Calu3 (cell line): ENCODE results near the gene LRP5. TPM values are rescaled to one million over a fixed set of nuclear protein-coding genes. Genes with fewer than 3 reads are reported as not detected.

Experiments
- BruUV-seq: library from RNA; stranded (reverse); fragments of 400-500 nt; replicated peaks from 2 replicates; lab custom pipeline; 2021; lab: Mats Ljungman, UMichigan
- CTCF ChIA-PET: fragments of 300-600 bp; sonication (Branson Sonifier 250); formaldehyde crosslinking; loops from one replicate; lab custom pipeline; 2022; ENCODE audit warnings: antibody characterized with exemption; lab: Charles Lee
- DNase-seq: peaks from one replicate; pipeline ENCODE4 v3.0.0; 2022
- H3K27ac Mint-ChIP-seq: one replicate; pipeline ENCODE4 v1.8.0; 2022; ENCODE audit warnings: mixed read lengths; ENCODE audit not compliant: unreplicated experiment
- H3K27me3 Mint-ChIP-seq: one replicate; pipeline ENCODE4 v1.8.0; 2022; ENCODE audit warnings: mixed read lengths; ENCODE audit not compliant: unreplicated experiment
- H3K36me3 Mint-ChIP-seq: one replicate; pipeline ENCODE4 v1.8.0; 2022; ENCODE audit warnings: mild to moderate bottlenecking, moderate library complexity, mixed read lengths; ENCODE audit not compliant: insufficient read depth, unreplicated experiment
- H3K4me1 Mint-ChIP-seq: one replicate; pipeline ENCODE4 v1.8.0; 2022; ENCODE audit warnings: mild to moderate bottlenecking, low read depth, mixed read lengths; ENCODE audit not compliant: unreplicated experiment
- H3K4me3 Mint-ChIP-seq: one replicate; pipeline ENCODE4 v1.8.0; 2022; ENCODE audit warnings: mild to moderate bottlenecking, low read depth, moderate library complexity, mixed read lengths; ENCODE audit not compliant: unreplicated experiment
- H3K9me3 Mint-ChIP-seq: one replicate; pipeline ENCODE4 v1.8.0; 2022; ENCODE audit warnings: low read depth, mixed read lengths; ENCODE audit not compliant: unreplicated experiment
- intact Hi-C: fragments of 100-400 bp; cut with micrococcal nuclease; formaldehyde crosslinking; loops from one replicate; pipeline ENCODE4 v1.10.0; 2022; ENCODE audit not compliant: unreplicated experiment
- total RNA-seq: library from RNA; stranded (reverse); gene quantifications from 2 replicates; pipeline ENCODE4 v1.2.3, GENCODE V29; 2022
- TF ChIP-seq, protein P1 (sequence below): fragments of 200-600 bp; IDR thresholded peaks from one replicate; pipeline ENCODE4 v1.8.0; 2022; ENCODE audit warnings: antibody characterized with exemption; ENCODE audit not compliant: unreplicated experiment

LRP5 gene
- total RNA-seq, 1 experiment from 2014 or later, result 82.0 TPM

DNA sequence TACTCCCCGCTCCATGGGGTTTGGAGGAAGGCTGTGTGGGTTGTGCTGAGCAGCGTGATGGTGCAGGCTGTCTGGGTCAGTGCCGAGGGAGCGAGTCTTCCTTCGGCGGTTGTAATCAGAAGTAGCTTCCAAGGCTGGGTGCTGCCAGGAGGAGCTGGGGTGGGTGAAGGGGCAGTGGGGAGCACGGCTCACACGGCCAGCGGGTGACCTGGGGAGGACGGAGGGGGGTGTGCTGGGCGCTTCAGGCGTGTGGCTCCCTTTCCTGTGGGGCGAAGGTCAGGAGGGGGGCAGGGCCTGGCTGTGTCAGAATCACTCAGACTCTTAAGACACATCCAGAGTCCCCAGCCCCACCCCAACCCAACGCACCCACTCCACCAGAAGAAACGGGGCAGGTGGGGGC, 60.2 kb downstream of the LRP5 start:
- H3K4me1 Mint-ChIP-seq, result peaks cover 17% of the 10 kb centered on the region
- BruUV-seq, result no TSS peak
- DNase-seq, result no peak
- H3K4me3 Mint-ChIP-seq, result no peak overlapping the region
- TF ChIP-seq, protein P1, sequence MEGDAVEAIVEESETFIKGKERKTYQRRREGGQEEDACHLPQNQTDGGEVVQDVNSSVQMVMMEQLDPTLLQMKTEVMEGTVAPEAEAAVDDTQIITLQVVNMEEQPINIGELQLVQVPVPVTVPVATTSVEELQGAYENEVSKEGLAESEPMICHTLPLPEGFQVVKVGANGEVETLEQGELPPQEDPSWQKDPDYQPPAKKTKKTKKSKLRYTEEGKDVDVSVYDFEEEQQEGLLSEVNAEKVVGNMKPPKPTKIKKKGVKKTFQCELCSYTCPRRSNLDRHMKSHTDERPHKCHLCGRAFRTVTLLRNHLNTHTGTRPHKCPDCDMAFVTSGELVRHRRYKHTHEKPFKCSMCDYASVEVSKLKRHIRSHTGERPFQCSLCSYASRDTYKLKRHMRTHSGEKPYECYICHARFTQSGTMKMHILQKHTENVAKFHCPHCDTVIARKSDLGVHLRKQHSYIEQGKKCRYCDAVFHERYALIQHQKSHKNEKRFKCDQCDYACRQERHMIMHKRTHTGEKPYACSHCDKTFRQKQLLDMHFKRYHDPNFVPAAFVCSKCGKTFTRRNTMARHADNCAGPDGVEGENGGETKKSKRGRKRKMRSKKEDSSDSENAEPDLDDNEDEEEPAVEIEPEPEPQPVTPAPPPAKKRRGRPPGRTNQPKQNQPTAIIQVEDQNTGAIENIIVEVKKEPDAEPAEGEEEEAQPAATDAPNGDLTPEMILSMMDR, result no peak
- H3K36me3 Mint-ChIP-seq, result peaks cover 26% of the 10 kb centered on the region
- intact Hi-C loops, result no loop called here
- no peak overlapping the region for H3K27ac Mint-ChIP-seq
- H3K27me3 Mint-ChIP-seq, result no peaks in the 10 kb centered on the region
- CTCF ChIA-PET, result interaction anchor here (0.7 kb wide), 1 partner anchor 87 kb away, joined by 5 read pairs; no protein-coding TSS in a partner anchor
- no peaks in the 10 kb centered on the region for H3K9me3 Mint-ChIP-seq

DNA sequence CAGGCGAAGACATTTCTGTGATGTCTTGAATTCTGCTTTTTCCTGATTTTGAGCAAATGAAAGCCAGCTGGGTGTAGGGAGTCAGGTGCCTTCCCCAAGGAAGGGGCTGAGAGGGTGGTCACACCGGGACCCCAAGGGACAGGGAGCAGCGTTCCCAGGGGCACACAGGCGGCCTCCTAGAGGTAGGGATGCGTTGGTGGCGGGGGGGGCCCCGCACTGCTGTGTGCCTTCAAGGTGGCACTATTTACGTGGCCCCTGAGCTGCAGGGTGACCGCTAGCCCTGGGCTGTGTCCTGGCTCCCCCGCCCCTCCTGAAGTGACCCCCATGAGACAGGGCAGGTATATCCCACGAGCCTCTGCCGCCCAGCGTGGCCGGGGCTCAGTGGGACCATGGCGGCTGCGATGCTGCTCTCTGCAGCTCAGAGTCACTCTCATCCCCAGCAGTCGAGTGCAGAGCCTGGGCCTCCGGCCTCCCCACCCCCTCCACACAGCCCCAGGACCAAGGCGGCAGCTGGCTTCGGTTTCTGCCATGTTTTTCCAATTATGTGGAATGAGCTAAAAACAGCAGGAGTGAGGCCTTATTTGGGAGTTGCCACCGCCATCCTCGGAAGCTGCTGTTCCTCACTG, 60.9 kb downstream of the LRP5 start:
- BruUV-seq, result no TSS peak
- intact Hi-C loops, result no loop called here
- TF ChIP-seq, protein P1, result no peak
- DNase-seq, result no peak
- Mint-ChIP-seq H3K27ac (no peak overlapping the region), H3K27me3 (no peaks in the 10 kb centered on the region), H3K9me3 (no peaks in the 10 kb centered on the region), H3K4me3 (no peak overlapping the region), H3K36me3 (peaks cover 25% of the 10 kb centered on the region), H3K4me1 (peaks cover 17% of the 10 kb centered on the region)
- CTCF ChIA-PET, result no interaction called here

DNA sequence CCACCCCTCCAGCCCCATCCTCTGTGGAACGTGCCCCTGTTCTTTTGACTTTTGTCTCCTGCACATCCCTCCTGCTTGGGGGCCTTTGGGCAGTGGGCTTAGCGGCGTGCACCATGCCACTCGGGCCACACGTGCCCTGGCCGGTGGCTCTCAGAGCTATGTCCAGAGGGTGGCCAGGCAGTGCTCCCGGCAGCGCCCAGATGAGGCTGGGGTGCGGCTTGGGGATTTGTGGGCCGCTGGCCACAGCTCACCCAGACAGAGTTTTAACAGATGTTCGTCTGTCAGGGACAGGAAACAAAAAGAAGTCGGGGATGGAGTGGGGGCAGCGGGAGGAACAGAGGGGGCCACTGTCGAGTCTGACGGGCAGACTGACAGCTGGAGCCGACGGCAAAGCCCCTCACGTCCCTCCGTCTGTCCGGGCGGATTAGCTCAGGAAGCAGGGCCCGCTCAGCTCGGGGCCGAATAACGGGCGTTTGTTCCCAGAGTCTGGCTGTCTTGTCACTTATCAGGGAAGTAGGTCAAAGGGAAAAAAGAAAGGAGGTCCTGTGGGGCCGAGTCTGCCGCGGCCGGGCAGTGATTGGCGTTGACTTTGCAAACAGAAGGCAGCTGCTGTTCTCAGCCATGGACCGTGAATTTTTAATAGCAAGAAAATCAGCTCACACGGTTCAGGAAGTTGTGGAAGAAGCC, 61.6 kb downstream of the LRP5 start:
- no peaks in the 10 kb centered on the region for H3K27me3 Mint-ChIP-seq
- CTCF ChIA-PET, result no interaction called here
- no peak for DNase-seq
- intact Hi-C loops, result no loop called here
- no TSS peak for BruUV-seq
- H3K27ac Mint-ChIP-seq, result no peak overlapping the region
- TF ChIP-seq, protein P1, result no peak
- no peak overlapping the region for H3K4me3 Mint-ChIP-seq
- H3K36me3 Mint-ChIP-seq, result peaks cover 22% of the 10 kb centered on the region
- no peaks in the 10 kb centered on the region for H3K9me3 Mint-ChIP-seq
- peaks cover 17% of the 10 kb centered on the region for H3K4me1 Mint-ChIP-seq

DNA sequence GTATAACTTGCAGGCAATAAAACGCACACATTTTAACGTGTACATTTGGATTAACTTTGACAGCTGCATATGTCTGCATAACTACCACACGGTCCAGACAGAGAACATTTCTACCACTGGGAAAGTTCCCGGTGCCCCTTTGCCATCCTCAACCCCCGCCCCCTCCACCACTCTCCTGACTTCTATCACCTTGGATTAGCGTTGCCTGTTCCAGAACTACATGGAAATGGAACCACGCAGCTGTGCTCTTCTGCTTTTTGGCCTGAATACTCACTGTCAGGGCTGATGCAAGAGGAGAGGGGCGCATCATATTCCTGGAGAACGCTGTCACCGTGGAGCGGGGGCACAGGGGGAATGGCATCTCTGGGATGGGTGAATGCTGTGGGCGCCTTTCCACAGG, 62.1 kb downstream of the LRP5 start:
- no TSS peak for BruUV-seq
- Mint-ChIP-seq H3K27me3 (no peaks in the 10 kb centered on the region), H3K4me3 (no peak overlapping the region), H3K36me3 (peaks cover 22% of the 10 kb centered on the region), H3K27ac (no peak overlapping the region), H3K9me3 (no peaks in the 10 kb centered on the region), H3K4me1 (peaks cover 22% of the 10 kb centered on the region)
- intact Hi-C loops, result no loop called here
- DNase-seq, result no peak
- TF ChIP-seq, protein P1, result no peak
- CTCF ChIA-PET, result no interaction called here
